H1 (cell line): ENCODE data around the gene FLNA. TPM values are rescaled to one million over a fixed set of nuclear protein-coding genes. Genes with fewer than 3 reads are reported as not detected.

Experiments used
- CTCF ChIA-PET: fragments of 300-600 bp; sonication (Branson Sonifier 250); formaldehyde crosslinking; loops from one replicate; lab custom pipeline; 2021; ENCODE audit not compliant: partially characterized antibody; lab: Charles Lee
- POLR2A ChIA-PET: fragments of 300-600 bp; sonication (Branson Sonifier 250); formaldehyde crosslinking; loops from one replicate; lab custom pipeline; 2021; ENCODE audit warnings: inconsistent platforms; ENCODE audit not compliant: partially characterized antibody; lab: Charles Lee
- DNase-seq, 2 experiments: peaks; one replicate each; pipeline versions ENCODE4 v3.0.0 to v3.0.0-alpha.2; 2010 to 2022; ENCODE audit warnings: low spot score in 2 of 2, low read depth in 1 of 2, mixed read lengths in 1 of 2
- FAIRE-seq: peaks from 2 replicates; lab custom pipeline; 2011; peaks lifted over from hg19 to GRCh38; lab: Jason Lieb, UNC
- H2AFZ ChIP-seq: 2 replicates; pipeline ENCODE4 v1.8.1; 2012; ENCODE audit warnings: low read length, inconsistent platforms
- H2AK5ac ChIP-seq: 2 replicates; pipeline ENCODE4 v1.6.1; 2013; ENCODE audit warnings: low read depth, low read length
- H2BK120ac ChIP-seq: replicated peaks from 2 replicates; pipeline ENCODE3; 2013; ENCODE audit warnings: low read depth, low read length, inconsistent platforms
- H2BK12ac ChIP-seq: 2 replicates; pipeline ENCODE4 v1.6.1; 2013; ENCODE audit warnings: low read depth, low read length
- H2BK15ac ChIP-seq: 2 replicates; pipeline ENCODE4 v1.6.1; 2013; ENCODE audit warnings: low read length
- H2BK20ac ChIP-seq: 2 replicates; pipeline ENCODE4 v1.6.1; 2013; ENCODE audit warnings: low read length
- H2BK5ac ChIP-seq: 2 replicates; pipeline ENCODE4 v1.6.1; 2013; ENCODE audit warnings: low read depth, low read length
- H3K14ac ChIP-seq: 2 replicates; pipeline ENCODE4 v1.6.1; 2013; ENCODE audit warnings: inconsistent platforms; ENCODE audit not compliant: insufficient read length
- H3K18ac ChIP-seq: 2 replicates; pipeline ENCODE4 v1.6.1; 2013; ENCODE audit warnings: low read length; ENCODE audit errors: extremely low read depth
- H3K23ac ChIP-seq: 2 replicates; pipeline ENCODE4 v1.6.1; 2013; ENCODE audit warnings: inconsistent platforms; ENCODE audit not compliant: insufficient read length
- H3K23me2 ChIP-seq: 2 replicates; pipeline ENCODE4 v1.6.1; 2013; ENCODE audit warnings: low read depth, low read length
- H3K27ac ChIP-seq: 2 replicates; pipeline ENCODE4 v1.6.1; 2011; ENCODE audit warnings: low read depth, low read length, inconsistent platforms
- H3K27me3 ChIP-seq, 4 experiments: replicated peaks in 1 of 4; 1 replicate in 1 of 4; 2 replicates in 3 of 4; pipeline versions ENCODE4 v1.6.1 to v1.8.1; 2011 to 2013; ENCODE audit warnings: low read length in 3 of 4, mild to moderate bottlenecking in 3 of 4, inconsistent platforms in 2 of 4, mixed read lengths in 2 of 4, moderate library complexity in 1 of 4; ENCODE audit not compliant: control insufficient read depth in 3 of 4, insufficient read depth in 3 of 4; ENCODE audit errors: extremely low read depth in 1 of 4
- H3K36me3 ChIP-seq, 4 experiments: 2 replicates each; pipeline versions ENCODE4 v1.6.1 to v1.8.1; 2011 to 2013; ENCODE audit warnings: mild to moderate bottlenecking in 4 of 4, low read length in 3 of 4, moderate library complexity in 2 of 4, control low read depth in 1 of 4, inconsistent platforms in 1 of 4; ENCODE audit not compliant: insufficient read depth in 4 of 4, control insufficient read depth in 2 of 4
- H3K4ac ChIP-seq: replicated peaks from 2 replicates; pipeline ENCODE3; 2013; ENCODE audit warnings: low read length, low read depth, mixed read lengths, inconsistent platforms; ENCODE audit not compliant: insufficient read length
- H3K4me1 ChIP-seq, 4 experiments: replicated peaks in 1 of 4; 1 replicate in 1 of 4; 2 replicates in 3 of 4; pipeline versions ENCODE4 v1.6.1 to v1.8.1; 2011 to 2013; ENCODE audit warnings: low read length in 3 of 4, inconsistent platforms in 2 of 4, mixed read lengths in 1 of 4; ENCODE audit not compliant: insufficient read depth in 4 of 4, control insufficient read depth in 3 of 4
- H3K4me2 ChIP-seq, 2 experiments: 2 replicates each; pipeline versions ENCODE4 v1.6.1 to v1.8.1; 2011 to 2013; ENCODE audit warnings: low read depth in 2 of 2, low read length in 2 of 2, control low read depth in 1 of 2, inconsistent platforms in 1 of 2, mild to moderate bottlenecking in 1 of 2; ENCODE audit not compliant: insufficient read depth in 1 of 2
- H3K4me3 ChIP-seq, 4 experiments: fragments of 200-600, 300-600 bp in 1 of 4; sonication (generic), shearing (Covaris generic), sonication (Bioruptor Twin) in 1 of 4; 2 replicates each; pipeline versions ENCODE4 v1.5.1 to v1.8.1; 2011 to 2016; ENCODE audit warnings: low read length in 4 of 4, low read depth in 3 of 4, control low read depth in 2 of 4, inconsistent platforms in 2 of 4, mild to moderate bottlenecking in 2 of 4, mixed read lengths in 1 of 4, moderate library complexity in 1 of 4; ENCODE audit not compliant: insufficient read depth in 2 of 4; ENCODE audit errors: extremely low read depth in 1 of 4
- H3K56ac ChIP-seq: replicated peaks from 2 replicates; pipeline ENCODE3; 2013; ENCODE audit warnings: low read depth, mild to moderate bottlenecking, mixed read lengths, low read length, inconsistent platforms; ENCODE audit not compliant: insufficient read length
- H3K79me1 ChIP-seq: 2 replicates; pipeline ENCODE4 v1.6.1; 2013; ENCODE audit warnings: low read depth, low read length, control low read depth
- H3K79me2 ChIP-seq, 2 experiments: 2 replicates each; pipeline versions ENCODE4 v1.6.1 to v1.8.1; 2012 to 2013; ENCODE audit warnings: low read length in 2 of 2, mild to moderate bottlenecking in 2 of 2, inconsistent platforms in 1 of 2; ENCODE audit not compliant: insufficient read depth in 2 of 2, control insufficient read depth in 1 of 2
- H3K9ac ChIP-seq, 4 experiments: replicated peaks in 1 of 4; 1 replicate in 1 of 4; 2 replicates in 3 of 4; pipeline versions ENCODE4 v1.6.1 to v1.8.1; 2011 to 2013; ENCODE audit warnings: low read depth in 3 of 4, low read length in 3 of 4, control low read depth in 2 of 4, mild to moderate bottlenecking in 2 of 4, moderate library complexity in 2 of 4, inconsistent platforms in 1 of 4; ENCODE audit errors: extremely low read depth in 1 of 4
- H3K9me3 ChIP-seq, 2 experiments: 2 replicates each; pipeline versions ENCODE4 v1.6.1 to v1.8.1; 2012 to 2013; ENCODE audit warnings: mild to moderate bottlenecking in 2 of 2, moderate library complexity in 2 of 2, control low read depth in 1 of 2, inconsistent platforms in 1 of 2, low read depth in 1 of 2, low read length in 1 of 2, mixed read lengths in 1 of 2; ENCODE audit not compliant: insufficient read depth in 2 of 2
- H4K20me1 ChIP-seq, 2 experiments: replicated peaks in 1 of 2; 2 replicates each; pipeline versions ENCODE3 to v1.8.1; 2011 to 2013; ENCODE audit warnings: inconsistent platforms in 2 of 2, low read length in 2 of 2, mild to moderate bottlenecking in 1 of 2; ENCODE audit not compliant: insufficient read depth in 2 of 2, control insufficient read depth in 1 of 2
- H4K5ac ChIP-seq: 2 replicates; pipeline ENCODE4 v1.6.1; 2013; ENCODE audit warnings: low read length, low read depth, mixed read lengths, inconsistent platforms; ENCODE audit not compliant: insufficient read length
- H4K8ac ChIP-seq: 2 replicates; pipeline ENCODE4 v1.8.0; 2013; ENCODE audit warnings: mild to moderate bottlenecking, moderate library complexity, low read length, inconsistent platforms; ENCODE audit not compliant: insufficient read depth; ENCODE audit errors: extremely low read depth
- H4K91ac ChIP-seq: replicated peaks from 2 replicates; pipeline ENCODE3; 2013; ENCODE audit warnings: low read length, mixed read lengths, inconsistent platforms; ENCODE audit not compliant: insufficient read length
- CEBPB ChIP-seq: IDR thresholded peaks from 2 replicates; pipeline ENCODE4 v1.6.1; 2012; ENCODE audit warnings: low read depth, low read length
- POU5F1 ChIP-seq: IDR thresholded peaks from 2 replicates; pipeline ENCODE4 v1.6.1; 2011; ENCODE audit warnings: low read depth, mild to moderate bottlenecking, low read length, moderate library complexity
- RAD21 ChIP-seq, 2 experiments: IDR thresholded peaks in 1 of 2; conservative IDR thresholded peaks in 1 of 2; 2 replicates each; pipeline ENCODE4 v1.6.1; 2011; ENCODE audit warnings: low read depth in 2 of 2, low read length in 2 of 2, improper control_type of control experiment in 1 of 2, inconsistent platforms in 1 of 2, mild to moderate bottlenecking in 1 of 2, moderate library complexity in 1 of 2
- RFX5 ChIP-seq: IDR thresholded peaks from 2 replicates; pipeline ENCODE4 v1.6.1; 2011; ENCODE audit warnings: low read depth, low read length, improper control_type of control experiment, borderline replicate concordance
- SP4 ChIP-seq: IDR thresholded peaks from 2 replicates; pipeline ENCODE4 v1.6.1; 2012; ENCODE audit warnings: low read length, inconsistent platforms
- SRF ChIP-seq: IDR thresholded peaks from 2 replicates; pipeline ENCODE4 v1.6.1; 2011; ENCODE audit warnings: mild to moderate bottlenecking, low read depth, low read length, moderate library complexity
- SUZ12 ChIP-seq: fragments of 200-600 bp; sonication (generic); IDR thresholded peaks from 2 replicates; pipeline ENCODE4 v1.6.1; 2012; ENCODE audit warnings: mild to moderate bottlenecking, inconsistent platforms, low read length, moderate library complexity, mixed read lengths
- TAF1 ChIP-seq: IDR thresholded peaks from 2 replicates; pipeline ENCODE4 v1.6.1; 2011; ENCODE audit warnings: mild to moderate bottlenecking, low read depth, low read length
- TAF7 ChIP-seq: optimal IDR thresholded peaks from 2 replicates; pipeline ENCODE3; 2011; ENCODE audit warnings: low read depth, mild to moderate bottlenecking, inconsistent platforms, low read length, moderate library complexity, borderline replicate concordance
- TBP ChIP-seq: IDR thresholded peaks from 2 replicates; pipeline ENCODE4 v1.6.1; 2011; ENCODE audit warnings: low read depth, low read length, improper control_type of control experiment
- TCF12 ChIP-seq: IDR thresholded peaks from 2 replicates; pipeline ENCODE4 v1.6.1; 2011; ENCODE audit warnings: low read depth, mild to moderate bottlenecking, low read length
- WGBS, 2 experiments: shearing (Covaris generic) in 1 of 2; methylation state at CpG; one replicate each; pipeline versions ENCODE4 v1.1.6 to v1.1.7; 2013 to 2015; ENCODE audit warnings: low lambda C conversion rate in 2 of 2, mixed read lengths in 2 of 2, inconsistent platforms in 1 of 2, low coverage in 1 of 2, missing lambda C conversion rate in 1 of 2; ENCODE audit not compliant: insufficient replicate concordance in 2 of 2, insufficient coverage in 1 of 2, insufficient read length in 1 of 2; ENCODE audit errors: extremely low coverage in 1 of 2, missing lambda C conversion rate in 1 of 2; 5-methylcytosine and 5-hydroxymethylcytosine counted together
- polyA plus RNA-seq, 7 experiments: library from polyadenylated mRNA; depleted of rRNA in 3 of 7; stranded (reverse) in 5 of 7; unstranded in 2 of 7; fragments of >200 nt in 5 of 7; fragments of 200-250 nt in 2 of 7; gene quantifications; 1 replicate in 5 of 7; 2 replicates in 1 of 7; 4 replicates in 1 of 7; pipeline versions ENCODE4 v1.2.1 to v1.2.3, GENCODE V29; 2011 to 2013; ENCODE audit warnings: missing spikeins in 2 of 7, mixed read lengths in 2 of 7
- total RNA-seq: library from RNA; stranded (reverse); fragmentation: NEBNext Ultra II Directional; extraction: Animal tissue kit (Norgen Biotek cat#: 25700); gene quantifications from 2 replicates; pipeline ENCODE4 v1.2.1, GENCODE V29; 2021

FLNA gene
- total and polyA plus RNA-seq, 2 of the 8 experiments (the other 6 are each of a cell fraction or from before 2014, with no cell fraction given): 315 to 925 TPM

DNA sequence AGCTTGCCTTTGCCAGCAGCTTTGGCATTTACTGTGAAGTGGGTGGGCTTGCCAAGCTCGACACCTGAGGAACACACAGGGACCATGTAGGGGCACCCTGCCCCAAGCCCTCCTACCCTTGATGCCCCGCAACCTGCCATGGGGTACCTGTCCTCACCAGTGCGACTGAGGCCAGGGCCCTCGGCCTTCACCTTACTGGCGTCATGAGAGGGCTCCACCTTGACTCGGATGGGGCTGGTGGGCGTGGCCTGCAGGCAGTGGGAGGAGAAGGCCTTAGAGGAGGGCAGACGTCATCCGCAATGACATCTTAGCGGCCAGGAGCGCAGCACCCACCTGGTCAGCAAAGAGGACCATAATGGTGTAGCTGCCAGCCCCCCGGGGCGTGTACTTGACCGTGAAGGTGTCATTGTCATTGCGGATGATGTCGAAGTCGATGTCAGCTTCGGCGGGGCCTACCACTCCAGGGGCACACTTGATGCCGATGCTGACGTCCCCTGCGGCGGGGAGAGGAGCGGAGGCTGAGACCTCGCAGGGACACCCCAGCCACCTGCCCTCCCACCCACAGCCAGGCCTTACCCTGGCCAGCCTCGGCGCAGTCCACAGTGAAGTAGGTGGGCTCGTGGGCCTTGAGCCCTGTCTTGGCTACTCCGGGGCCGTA lies 12.2 kb downstream of the FLNA start:
- CTCF ChIA-PET: interaction anchor here (1.8 to 2.7 kb wide), 2 partner anchors 11 to 13 kb away, joined by 6 to 10 read pairs; partner anchors contain the start of gene FLNA
- TF ChIP-seq RFX5 (no peak), CEBPB (no peak), TAF7 (no peak), SRF (no peak), TBP (no peak), SP4 (no peak), TCF12 (no peak), RAD21 (IDR thresholded peaks at IDR 0.05 in 1 of 2, conservative IDR thresholded peaks at IDR 0.05 in 1 of 2; ENCODE audit: low read depth in 2 of 2, low read length in 2 of 2) (no peak), TAF1 (no peak), SUZ12 (no peak), POU5F1 (no peak)

More for the DNA sequence above, 12.2 kb downstream of the FLNA start:
- POLR2A ChIA-PET: interaction anchor here (0.7 to 15.6 kb wide), 5 partner anchors 3 to 80 kb away, joined by 3 to 348 read pairs (median 5); partner anchors contain the start of gene RPL10
- Histone ChIP-seq H2BK12ac (no peak overlapping the region), H3K23me2 (no peaks in the 10 kb centered on the region), H3K4me3 (no peak overlapping the region), H3K4ac (no peak overlapping the region), H3K27ac (no peak overlapping the region), H2AK5ac (no peak overlapping the region), H3K23ac (no peak overlapping the region), H3K9me3 (no peaks in the 10 kb centered on the region), H4K8ac (no peak overlapping the region; the same call in 1 of the 2 replicates), H3K56ac (no peak overlapping the region), H3K4me2 (no peak overlapping the region), H2AFZ (no peak overlapping the region), H3K4me1 (no peaks in the 10 kb centered on the region), H3K9ac (no peak overlapping the region), H2BK20ac (no peak overlapping the region), H2BK15ac (no peak overlapping the region), H4K5ac (no peak overlapping the region), H3K79me1 (peaks cover 3% of the 10 kb centered on the region; the same call in 1 of the 2 replicates), H4K91ac (no peak overlapping the region), H3K36me3 (peaks cover 47 to 94% (median 79%) of the 10 kb centered on the region in 4 experiments), H3K79me2 (peaks cover 0 to 24% of the 10 kb centered on the region in 2 experiments; a peak in 2 of 4 replicates), H4K20me1 (peaks cover 21 to 50% of the 10 kb centered on the region in 2 experiments), H3K14ac (no peak overlapping the region), H2BK5ac (no peak overlapping the region), H3K27me3 (no peaks in the 10 kb centered on the region), H3K18ac (no peak overlapping the region), H2BK120ac (no peak overlapping the region)
- DNase-seq: no peak
- no peak for FAIRE-seq
- WGBS, 2 experiments: 96% methylated on average over 8 of the region's 30 CpGs; no CpG with 5 or more reads in 1 of the 2 experiments
